ENCODE data around the gene DCLK1.
"Not testable (repeated sequence)": the region's sequence is repeated elsewhere in the genome, so short reads cannot be mapped to it uniquely, and the experiment has no call there.

Gene DCLK1

DNA sequence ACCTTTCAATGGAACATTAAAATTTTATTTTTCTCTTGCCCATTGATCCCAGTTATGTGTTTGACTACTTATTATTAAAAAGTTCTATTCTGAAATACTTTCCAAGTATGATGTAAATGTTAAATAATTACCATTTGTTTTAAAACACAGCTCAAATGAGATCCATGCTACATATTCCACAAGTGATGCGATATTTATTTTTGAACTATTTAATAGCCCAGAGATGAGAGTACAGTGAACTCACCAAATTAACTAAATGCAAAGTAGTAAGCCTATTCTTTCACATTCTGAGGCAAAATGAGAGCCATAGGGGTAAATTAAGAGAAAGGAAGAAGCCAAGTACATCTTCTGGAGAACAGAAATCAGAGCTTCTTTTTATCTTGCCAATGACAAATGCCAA, 1.2 kb upstream of the DCLK1 start:
- FAIRE-seq (no peak), DNase-seq (ENCODE audit: insufficient read length, low spot score) (no peak)

GRCh38 chr13:36131931-36132297, 732 bp upstream of the DCLK1 start:
- DNase-seq (ENCODE audit: insufficient read length, low spot score) (no peak), FAIRE-seq (no peak)

GRCh38 chr13:36130552-36131221, 495 bp downstream of the DCLK1 start:
- DNase-seq (ENCODE audit: insufficient read length, low spot score) (no peak), FAIRE-seq (no peak)

DNA sequence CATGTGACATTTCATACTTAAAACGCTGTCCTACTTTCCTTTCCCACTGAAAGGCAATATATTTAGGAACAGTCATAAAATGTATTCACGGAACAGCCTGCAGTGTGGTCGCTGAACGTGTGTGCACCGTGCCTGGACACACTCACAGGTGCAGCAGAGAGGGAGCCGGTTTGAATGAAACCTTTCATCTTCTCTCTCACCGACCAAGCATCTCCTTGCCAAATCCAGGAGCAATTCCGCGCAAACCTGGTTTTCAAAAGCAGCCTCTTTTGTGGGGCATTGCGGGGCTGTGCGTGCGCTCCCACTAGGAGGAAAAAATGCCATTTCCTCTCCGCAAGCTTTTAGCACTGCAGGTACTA, 1.0 kb downstream of the DCLK1 start:
- FAIRE-seq (no peak), DNase-seq (ENCODE audit: insufficient read length, low spot score) (no peak)

- FAIRE-seq (no peak), DNase-seq (ENCODE audit: insufficient read length, low spot score) (no peak)
Measured at GRCh38 chr13:36129539-36129938, 1.6 kb downstream of the DCLK1 start.

GRCh38 chr13:36126491-36126890, 4.7 kb downstream of the DCLK1 start:
- FAIRE-seq (no peak), DNase-seq (ENCODE audit: insufficient read length, low spot score) (no peak)

DNA sequence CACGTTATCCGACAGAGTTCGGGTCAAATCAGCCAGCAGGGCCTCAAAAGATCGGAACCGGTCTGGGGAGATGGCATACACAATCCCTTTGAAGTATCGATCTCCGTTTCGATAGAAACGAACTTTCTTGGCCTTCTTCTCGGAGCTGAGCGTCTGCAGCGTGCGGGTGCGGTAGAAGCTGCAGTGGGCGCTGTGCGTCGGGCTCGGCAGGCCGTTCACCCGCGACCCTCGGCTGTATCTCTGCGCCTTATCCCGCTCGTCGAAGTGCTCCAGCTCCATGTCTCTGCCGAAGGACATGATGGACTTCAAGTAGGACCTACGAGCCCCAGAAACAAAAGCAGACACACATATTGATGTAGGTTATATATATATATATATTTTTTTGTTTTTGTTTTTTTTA, 5.3 kb downstream of the DCLK1 start:
- no peak for FAIRE-seq
- no peak for DNase-seq (ENCODE audit: insufficient read length, low spot score)

DNA sequence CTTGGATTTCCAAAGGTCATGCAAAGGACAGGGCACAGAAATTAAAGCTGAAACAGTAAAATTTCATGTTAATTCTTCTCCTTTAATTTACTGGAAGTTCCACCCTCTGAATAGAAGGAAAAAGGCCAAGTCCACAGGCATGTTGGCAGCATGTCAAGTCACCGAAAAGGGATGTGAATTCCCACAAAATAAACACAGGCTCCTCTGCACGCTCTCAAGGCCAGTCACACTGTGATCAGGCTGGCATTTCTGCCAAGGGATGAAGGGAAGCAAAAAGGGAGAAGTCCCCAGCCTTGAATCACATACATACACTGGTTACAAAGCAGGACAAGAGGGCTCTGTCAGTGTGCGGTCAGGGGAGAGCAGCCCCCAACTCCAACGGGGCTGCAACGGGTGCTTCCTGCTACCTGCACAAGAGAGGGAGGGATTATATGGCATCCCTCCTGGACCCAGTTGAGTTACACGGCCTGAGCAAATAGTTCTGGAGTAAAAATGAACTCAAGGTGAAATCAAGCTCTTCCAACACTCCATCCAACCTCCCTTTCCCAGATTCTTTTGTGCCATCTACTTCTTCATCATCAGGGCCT, 6.9 kb downstream of the DCLK1 start:
- FAIRE-seq, result no peak
- DNase-seq (ENCODE audit: insufficient read length, low spot score), result no peak

DNA sequence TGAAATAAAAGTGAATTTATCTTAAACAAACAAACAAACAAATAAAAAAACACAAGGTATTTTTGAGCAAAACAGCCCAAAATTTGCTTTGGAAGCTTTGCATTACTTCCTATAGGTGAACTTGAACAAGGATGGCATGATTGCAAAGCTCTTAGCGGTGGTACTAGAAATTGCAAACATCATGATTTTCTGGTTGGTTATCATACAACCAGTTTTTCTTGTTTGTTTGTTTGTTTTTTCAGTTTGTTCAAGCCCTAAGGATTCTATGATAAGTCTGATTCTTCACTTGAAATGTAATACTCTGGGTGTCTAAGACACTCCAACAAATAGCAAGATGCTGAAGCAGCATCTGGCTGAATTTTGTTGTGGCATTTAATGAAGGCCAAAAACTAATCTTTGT, 15.9 kb downstream of the DCLK1 start:
- FAIRE-seq, result no peak
- DNase-seq (ENCODE audit: insufficient read length, low spot score), result no peak

DNA sequence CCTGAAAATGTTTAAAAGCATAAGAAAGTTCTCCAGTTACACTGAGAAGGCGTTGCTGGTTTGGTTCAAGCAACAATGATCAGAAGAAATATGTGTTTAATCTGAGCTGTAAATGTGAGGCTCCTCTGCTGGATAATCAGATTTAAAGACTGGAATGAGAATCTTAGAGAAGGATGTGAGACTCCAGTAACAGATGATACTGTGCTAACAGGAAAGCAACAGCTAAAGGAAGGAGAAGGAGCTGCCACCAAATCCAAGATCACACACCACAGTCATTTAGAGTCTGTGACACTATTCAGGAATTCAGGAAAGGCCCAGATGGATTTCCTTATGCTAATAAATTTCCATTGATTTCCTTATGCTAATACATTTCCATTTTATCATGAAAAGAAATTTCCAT, 16.9 kb downstream of the DCLK1 start:
- no peak for DNase-seq (ENCODE audit: insufficient read length, low spot score)
- FAIRE-seq, result no peak

GRCh38 chr13:36108954-36109353, 22.2 kb downstream of the DCLK1 start:
- no peak for FAIRE-seq
- no peak for DNase-seq (ENCODE audit: insufficient read length, low spot score)

GRCh38 chr13:36108342-36108741, 22.8 kb downstream of the DCLK1 start:
- FAIRE-seq (no peak), DNase-seq (ENCODE audit: insufficient read length, low spot score) (no peak)

DNA sequence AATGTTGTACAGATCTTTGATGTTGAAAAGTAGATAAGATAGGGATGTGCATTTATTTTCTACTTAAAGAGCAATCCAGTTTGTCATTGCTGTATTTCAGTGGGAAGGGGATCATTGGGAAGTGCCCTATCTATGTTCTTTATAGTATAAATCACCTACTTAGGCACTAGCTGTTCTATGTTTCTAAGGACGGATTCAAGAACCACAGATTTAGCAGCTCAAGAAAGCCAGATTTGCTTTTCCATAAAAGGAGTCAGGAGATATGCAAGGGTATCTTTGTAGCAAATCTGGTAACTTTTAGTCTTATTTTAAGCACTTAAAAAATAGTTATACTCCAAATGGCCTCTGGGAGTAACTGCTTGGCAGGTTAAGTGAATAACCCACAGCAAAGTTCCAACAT, 23.7 kb downstream of the DCLK1 start:
- DNase-seq (ENCODE audit: insufficient read length, low spot score) (no peak), FAIRE-seq (no peak)

DNA sequence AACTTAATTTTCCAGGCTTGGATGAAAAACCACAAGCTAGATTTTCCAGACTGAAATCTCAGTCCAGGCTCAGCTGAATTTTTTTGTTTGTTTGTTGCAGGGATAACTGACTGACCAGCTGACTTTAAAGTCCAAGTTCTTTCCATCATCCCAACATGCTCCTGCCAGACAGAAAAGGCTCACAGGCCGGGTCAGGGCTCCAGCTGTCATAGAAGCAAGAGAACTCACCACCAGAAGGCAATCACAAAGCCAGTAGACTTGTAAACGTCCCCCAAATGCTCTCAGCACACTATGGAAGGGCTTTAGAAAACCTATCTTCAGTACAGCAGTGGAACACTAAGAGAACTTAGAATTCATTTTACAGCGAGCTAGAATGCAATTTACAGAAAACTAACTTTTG, 25.5 kb downstream of the DCLK1 start:
- FAIRE-seq (no peak), DNase-seq (ENCODE audit: insufficient read length, low spot score) (no peak)

DNA sequence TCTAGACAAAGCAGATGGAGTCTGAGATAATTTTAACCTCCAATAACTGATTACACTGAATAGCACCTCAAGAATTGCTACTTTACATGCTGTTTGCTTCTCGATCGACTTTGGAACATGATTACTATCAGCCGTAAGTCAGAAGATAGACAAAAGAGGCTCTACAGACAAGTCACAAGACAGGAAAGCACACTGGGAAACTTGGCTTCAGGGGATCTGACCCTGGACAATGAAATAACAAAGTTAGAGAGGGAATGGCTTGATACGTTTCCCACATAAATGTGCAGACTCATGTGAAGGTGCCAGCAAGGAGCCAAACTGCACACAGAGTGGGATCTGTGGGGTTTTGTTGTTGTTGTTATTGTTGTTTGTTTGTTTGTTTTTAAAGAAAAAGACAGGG, 28.5 kb downstream of the DCLK1 start:
- no peak for DNase-seq (ENCODE audit: insufficient read length, low spot score)
- no peak for FAIRE-seq

DNA sequence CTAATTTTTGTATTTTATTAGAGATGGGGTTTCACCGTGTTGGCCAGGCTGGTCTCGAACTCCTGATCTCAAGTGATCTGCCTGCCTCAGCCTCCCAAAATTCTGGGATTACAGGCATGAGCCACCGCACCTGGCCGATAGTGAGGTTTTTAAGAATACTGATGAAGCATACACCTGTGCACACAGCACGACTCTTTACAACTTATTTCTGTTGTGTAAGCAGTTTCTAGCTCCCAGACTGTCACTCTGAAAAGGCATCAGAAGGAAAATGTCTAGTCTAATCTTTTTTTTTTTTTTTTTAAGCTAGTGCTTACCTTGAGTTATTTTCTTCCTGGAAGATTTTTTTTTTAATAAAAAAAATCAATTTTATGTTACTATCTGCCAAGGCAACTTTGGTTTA, 29.3 kb downstream of the DCLK1 start:
- FAIRE-seq; DNase-seq (ENCODE audit: insufficient read length, low spot score): not testable (repeated sequence)

- FAIRE-seq, result no peak
- DNase-seq (ENCODE audit: insufficient read length, low spot score), result no peak
Measured at GRCh38 chr13:36101157-36101556, 30.0 kb downstream of the DCLK1 start.

DNA sequence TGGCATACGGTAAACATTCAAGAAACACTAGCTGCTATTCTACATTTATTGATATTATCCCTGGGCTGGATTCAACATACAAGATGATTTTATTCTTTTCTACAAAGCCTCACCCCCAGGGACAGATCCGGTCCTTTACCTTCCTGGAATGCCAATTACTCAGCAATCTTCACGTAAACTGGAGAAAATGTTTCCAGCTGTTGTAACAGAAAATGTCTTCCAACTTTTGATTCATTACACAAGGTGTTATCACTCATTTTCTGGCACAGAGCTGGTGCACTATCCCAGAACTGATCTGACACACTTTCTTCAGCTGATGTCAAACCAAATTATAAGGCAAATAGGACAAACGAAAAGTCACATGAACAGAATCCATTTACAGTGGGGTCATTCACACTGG, 33.1 kb downstream of the DCLK1 start:
- DNase-seq (ENCODE audit: insufficient read length, low spot score), result no peak

GRCh38 chr13:36096461-36097416, 34.4 kb downstream of the DCLK1 start:
- no peak for DNase-seq (ENCODE audit: insufficient read length, low spot score)
- FAIRE-seq, result no peak

More for the DNA sequence above, 33.1 kb downstream of the DCLK1 start:
- FAIRE-seq, result no peak

DNA sequence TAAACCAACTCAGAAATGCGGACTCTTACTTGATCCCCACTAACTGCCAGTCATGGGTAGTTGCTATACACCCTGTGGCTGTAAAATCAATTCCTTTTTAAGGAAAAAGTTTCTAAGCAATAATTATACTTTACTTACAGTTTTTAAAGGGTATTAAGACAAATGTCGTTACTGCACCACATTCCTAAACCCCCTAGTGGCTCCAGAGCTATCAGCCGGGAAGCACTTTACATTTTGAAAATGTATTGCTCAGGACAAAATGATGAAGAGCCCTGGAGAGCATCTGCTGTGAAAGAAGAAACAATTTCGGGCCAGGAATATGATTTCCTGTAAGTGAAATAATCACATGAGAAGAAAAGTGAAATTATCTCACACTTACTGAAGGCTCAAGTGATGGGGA, 36.7 kb downstream of the DCLK1 start:
- FAIRE-seq, result no peak

GRCh38 chr13:36090592-36090991, 40.6 kb downstream of the DCLK1 start:
- DNase-seq (ENCODE audit: insufficient read length, low spot score) (no peak), FAIRE-seq (no peak)

More for the DNA sequence above, 36.7 kb downstream of the DCLK1 start:
- DNase-seq (ENCODE audit: insufficient read length, low spot score), result no peak

DNA sequence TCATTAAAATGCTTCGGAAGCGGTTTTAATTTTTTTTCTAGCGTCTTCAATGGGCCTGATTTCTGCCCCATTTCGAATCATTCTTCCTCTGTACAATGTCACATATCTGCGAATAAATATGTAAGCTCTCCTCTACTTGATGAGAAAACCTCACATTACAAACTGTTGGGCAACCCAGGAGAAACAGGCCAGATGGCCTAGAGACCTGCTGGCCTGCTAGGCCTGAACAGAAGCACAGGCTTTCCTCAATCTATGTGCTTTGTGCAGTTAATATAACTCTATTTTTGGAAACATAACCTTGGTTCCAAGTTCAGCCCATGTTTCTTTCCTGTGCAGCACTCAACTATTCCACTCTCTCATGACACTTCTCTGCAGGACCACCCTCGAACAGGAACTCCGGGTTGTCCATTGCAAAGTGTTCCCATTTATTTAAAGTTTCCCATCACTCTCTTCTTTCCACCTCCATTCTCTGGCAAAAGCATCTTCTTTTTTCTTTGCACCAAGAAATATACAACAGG, 42.0 kb downstream of the DCLK1 start:
- DNase-seq (ENCODE audit: insufficient read length, low spot score) (no peak), FAIRE-seq (no peak)

Data from HTR-8/SVneo (cell line).